Measurements from ENCODE around the gene SORT1. TPM values are rescaled to one million over a fixed set of nuclear protein-coding genes. Genes with fewer than 3 reads are reported as not detected.
"Not testable (repeated sequence)": the region's sequence is repeated elsewhere in the genome, so short reads cannot be mapped to it uniquely, and the experiment has no call there.

The SORT1 gene
- total RNA-seq, 2 experiments from 2014 or later = 6.5 to 11.0 TPM

GRCh38 chr1:109423498-109423897, 25.8 kb upstream of the SORT1 start:
- no peak for DNase-seq
- POLR2A ChIA-PET = no interaction called here

GRCh38 chr1:109412551-109412950, 14.8 kb upstream of the SORT1 start:
- Mint-ChIP-seq H3K4me1 (peaks cover 21% of the 10 kb centered on the region), H3K27ac (no peak overlapping the region), H3K9me3 (no peaks in the 10 kb centered on the region), H3K27me3 (no peaks in the 10 kb centered on the region), H3K4me3 (no peak overlapping the region), H3K36me3 (peaks cover 50% of the 10 kb centered on the region)
- POLR2A ChIA-PET = no interaction called here
- DNase-seq (no peak), ATAC-seq (ENCODE audit: low read depth) (no peak)

More at GRCh38 chr1:109423498-109423897, 25.8 kb upstream of the SORT1 start:
- H3K27me3 Mint-ChIP-seq = no peaks in the 10 kb centered on the region
- no peaks in the 10 kb centered on the region for H3K9me3 Mint-ChIP-seq
- ATAC-seq (ENCODE audit: low read depth) = no peak
- peaks cover 25% of the 10 kb centered on the region for H3K4me1 Mint-ChIP-seq
- H3K4me3 Mint-ChIP-seq = peak overlapping the region; percentile 93
- peaks cover 19% of the 10 kb centered on the region for H3K36me3 Mint-ChIP-seq
- peak overlapping the region; percentile 65 for H3K27ac Mint-ChIP-seq

DNA sequence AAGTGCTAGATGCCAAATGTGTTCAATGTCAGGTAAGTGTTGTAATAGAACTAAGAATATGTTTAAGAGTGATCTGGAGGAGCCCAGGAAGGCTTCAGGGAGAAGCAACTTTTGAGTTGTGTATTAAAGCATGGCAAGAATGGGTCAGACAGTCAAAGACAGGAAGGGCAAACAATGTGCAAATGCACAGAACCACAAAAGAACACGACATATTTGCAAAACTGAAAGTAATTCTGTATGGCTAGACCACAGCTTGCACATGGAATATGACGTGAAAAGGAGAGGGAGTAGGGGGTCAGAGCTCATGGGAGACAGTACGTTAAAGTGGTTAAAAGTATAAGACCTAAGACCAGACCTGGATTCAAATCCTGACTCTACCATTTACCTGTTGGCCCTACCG, 7.1 kb upstream of the SORT1 start:
- ATAC-seq (ENCODE audit: low read depth) (peak; percentile 87), DNase-seq (no peak)
- peaks cover 47% of the 10 kb centered on the region for H3K36me3 Mint-ChIP-seq
- H3K27ac Mint-ChIP-seq = peak overlapping the region; percentile 83
- no peaks in the 10 kb centered on the region for H3K9me3 Mint-ChIP-seq
- H3K4me1 Mint-ChIP-seq = peaks cover 22% of the 10 kb centered on the region
- no peaks in the 10 kb centered on the region for H3K27me3 Mint-ChIP-seq
- POLR2A ChIA-PET = interaction anchor here (0.7 kb wide), 1 partner anchor 13 kb away, joined by 3 read pairs; no protein-coding TSS in a partner anchor
- H3K4me3 Mint-ChIP-seq = peak overlapping the region; percentile 66

- Mint-ChIP-seq H3K4me1 (peaks cover 24% of the 10 kb centered on the region), H3K4me3 (no peak overlapping the region), H3K9me3 (no peaks in the 10 kb centered on the region), H3K36me3 (peaks cover 24% of the 10 kb centered on the region), H3K27ac (no peak overlapping the region), H3K27me3 (peaks cover 6% of the 10 kb centered on the region)
- POLR2A ChIA-PET = interaction anchor here (0.7 kb wide), 1 partner anchor 9 kb away, joined by 4 read pairs; no protein-coding TSS in a partner anchor
- DNase-seq (no peak), ATAC-seq (ENCODE audit: low read depth) (no peak)
These were observed 4.3 kb upstream of the SORT1 start for GRCh38 chr1:109402025-109402424.

- no peak overlapping the region for H3K4me3 Mint-ChIP-seq
- H3K9me3 Mint-ChIP-seq = no peaks in the 10 kb centered on the region
- peaks cover 28% of the 10 kb centered on the region for H3K4me1 Mint-ChIP-seq
- no peak for DNase-seq
- POLR2A ChIA-PET = interaction anchor here (0.7 to 3.8 kb wide), 4 partner anchors 117 to 186 kb away, joined by 3 to 22 read pairs (median 8); partner anchors contain the start of genes PSRC1 and SARS1
- H3K27ac Mint-ChIP-seq = no peak overlapping the region
- no peak for ATAC-seq (ENCODE audit: low read depth)
- H3K27me3 Mint-ChIP-seq = peaks cover 24% of the 10 kb centered on the region
- H3K36me3 Mint-ChIP-seq = peaks cover 10% of the 10 kb centered on the region
These were observed 2.4 kb upstream of the SORT1 start for GRCh38 chr1:109400035-109400655.

- Mint-ChIP-seq H3K27me3 (peaks cover 30% of the 10 kb centered on the region), H3K36me3 (peaks cover 4% of the 10 kb centered on the region), H3K9me3 (no peaks in the 10 kb centered on the region), H3K4me1 (peaks cover 24% of the 10 kb centered on the region), H3K27ac (no peak overlapping the region), H3K4me3 (no peak overlapping the region)
- POLR2A ChIA-PET = interaction anchor here (0.6 to 3.8 kb wide), 6 partner anchors 117 to 186 kb away, joined by 3 to 22 read pairs (median 8); partner anchors contain the start of genes PSRC1 and SARS1
- DNase-seq = no peak
- no peak for ATAC-seq (ENCODE audit: low read depth)
These were observed 1.7 kb upstream of the SORT1 start for GRCh38 chr1:109399326-109399957.

GRCh38 chr1:109398343-109399225, 866 bp upstream of the SORT1 start:
- DNase-seq (no peak), ATAC-seq (ENCODE audit: low read depth) (no peak)
- peak overlapping the region; percentile 83 for H3K4me3 Mint-ChIP-seq
- no peaks in the 10 kb centered on the region for H3K9me3 Mint-ChIP-seq
- POLR2A ChIA-PET = interaction anchor here (0.6 to 3.8 kb wide), 10 partner anchors 23 to 185 kb away, joined by 3 to 22 read pairs (median 4); partner anchors contain the start of genes PSRC1 and SARS1
- peaks cover under 1% of the 10 kb centered on the region for H3K36me3 Mint-ChIP-seq
- H3K4me1 Mint-ChIP-seq = peaks cover 26% of the 10 kb centered on the region
- peaks cover 32% of the 10 kb centered on the region for H3K27me3 Mint-ChIP-seq
- H3K27ac Mint-ChIP-seq = no peak overlapping the region

DNA sequence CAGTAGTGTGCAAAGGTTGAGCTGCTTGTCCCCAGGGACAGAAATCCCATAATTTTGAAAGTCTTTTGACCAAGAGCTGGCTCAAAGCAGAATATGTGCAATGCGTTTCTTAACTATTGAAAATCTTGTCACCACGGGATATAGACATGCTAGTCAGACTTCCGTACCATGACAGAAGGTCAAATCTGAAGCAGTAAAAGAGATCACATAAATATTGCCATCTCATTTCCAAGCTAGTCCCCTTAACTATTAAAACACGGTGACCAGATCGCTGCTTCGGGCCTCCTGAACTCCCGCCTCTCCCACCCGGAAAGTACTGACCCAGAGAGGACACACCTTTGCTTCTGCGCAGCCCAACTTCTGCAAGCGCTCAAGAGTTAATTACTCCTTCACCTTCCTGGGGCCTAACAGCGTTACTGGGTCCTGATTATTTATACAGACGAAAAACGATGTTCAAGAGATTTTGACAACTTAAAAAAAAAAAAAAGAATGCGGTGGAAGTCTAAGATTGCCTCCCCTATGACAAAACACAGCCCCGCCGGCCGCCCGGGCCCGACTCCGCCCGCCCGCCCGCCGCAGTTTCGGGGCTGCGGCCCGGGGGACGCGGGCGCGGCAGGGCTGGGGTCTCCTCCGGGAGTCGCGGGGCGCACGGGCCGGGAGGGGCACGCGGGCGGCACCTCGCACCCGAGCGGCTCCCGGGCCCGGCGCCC, 692 bp downstream of the SORT1 start:
- Mint-ChIP-seq H3K4me1 (peaks cover 33% of the 10 kb centered on the region), H3K36me3 (no peaks in the 10 kb centered on the region), H3K4me3 (peak overlapping the region; percentile 87), H3K27ac (no peak overlapping the region), H3K9me3 (no peaks in the 10 kb centered on the region), H3K27me3 (peaks cover 32% of the 10 kb centered on the region)
- POLR2A ChIA-PET = interaction anchor here (1.1 to 3.8 kb wide), 4 partner anchors 28 to 136 kb away, joined by 3 to 22 read pairs (median 12); partner anchors contain the start of gene PSRC1
- ATAC-seq (ENCODE audit: low read depth) = peak; percentile 6
- DNase-seq = peak; percentile 55

DNA sequence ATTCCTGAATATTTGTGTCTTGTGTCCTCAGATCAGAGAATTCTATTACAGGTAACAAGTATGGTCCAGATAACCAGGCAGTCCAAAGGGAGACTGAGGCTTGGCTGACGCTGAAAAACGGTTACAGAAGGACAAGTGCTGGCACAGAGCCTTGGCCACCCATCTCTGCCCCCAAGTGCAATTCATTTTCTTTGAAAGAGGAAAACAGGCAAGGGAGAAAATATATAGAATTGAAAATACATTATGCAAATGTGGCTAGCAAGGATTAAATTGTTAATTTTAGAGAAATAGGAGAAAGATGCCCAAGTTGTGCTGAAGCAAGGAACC, 1.2 kb downstream of the SORT1 start:
- no peak overlapping the region for H3K27ac Mint-ChIP-seq
- ATAC-seq (ENCODE audit: low read depth) (no peak), DNase-seq (no peak)
- H3K36me3 Mint-ChIP-seq = no peaks in the 10 kb centered on the region
- POLR2A ChIA-PET = interaction anchor here (3.6 kb wide), 1 partner anchor 114 kb away, joined by 22 read pairs; the partner anchor contains the start of gene PSRC1
- H3K4me3 Mint-ChIP-seq = peak overlapping the region; percentile 87
- H3K9me3 Mint-ChIP-seq = no peaks in the 10 kb centered on the region
- H3K4me1 Mint-ChIP-seq = peaks cover 36% of the 10 kb centered on the region
- peaks cover 34% of the 10 kb centered on the region for H3K27me3 Mint-ChIP-seq

GRCh38 chr1:109395602-109396512, 1.9 kb downstream of the SORT1 start:
- H3K27me3 Mint-ChIP-seq = peaks cover 35% of the 10 kb centered on the region
- peak overlapping the region; percentile 87 for H3K4me3 Mint-ChIP-seq
- peaks cover 37% of the 10 kb centered on the region for H3K4me1 Mint-ChIP-seq
- no peak overlapping the region for H3K27ac Mint-ChIP-seq
- H3K36me3 Mint-ChIP-seq = no peaks in the 10 kb centered on the region
- no peak for DNase-seq
- no peaks in the 10 kb centered on the region for H3K9me3 Mint-ChIP-seq
- no peak for ATAC-seq (ENCODE audit: low read depth)
- POLR2A ChIA-PET = no interaction called here

DNA sequence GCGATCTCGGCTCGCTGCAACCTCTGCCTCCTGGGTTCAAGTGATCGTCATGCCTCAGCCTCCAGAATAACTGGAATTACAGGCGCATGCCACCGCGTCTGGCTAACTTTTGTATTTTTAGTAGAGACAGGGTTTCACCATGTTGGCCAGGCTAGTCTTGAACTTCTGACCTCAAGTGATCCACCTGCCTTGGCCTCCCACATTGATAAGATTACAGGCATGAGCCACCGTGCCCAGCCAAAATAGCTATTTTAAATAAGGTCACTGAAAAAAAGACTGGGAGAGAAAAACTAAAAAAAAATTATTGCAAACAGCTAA, 2.5 kb downstream of the SORT1 start:
- POLR2A ChIA-PET; H3K9me3 Mint-ChIP-seq; H3K36me3 Mint-ChIP-seq; ATAC-seq (ENCODE audit: low read depth); H3K4me3 Mint-ChIP-seq; DNase-seq; H3K27ac Mint-ChIP-seq: not testable (repeated sequence)
- peaks cover 37% of the 10 kb centered on the region for H3K4me1 Mint-ChIP-seq
- H3K27me3 Mint-ChIP-seq = peaks cover 35% of the 10 kb centered on the region

- POLR2A ChIA-PET = no interaction called here
- no peak for ATAC-seq (ENCODE audit: low read depth)
- Mint-ChIP-seq H3K27me3 (peaks cover 39% of the 10 kb centered on the region), H3K36me3 (peaks cover 3% of the 10 kb centered on the region), H3K9me3 (no peaks in the 10 kb centered on the region), H3K4me1 (peaks cover 41% of the 10 kb centered on the region), H3K27ac (no peak overlapping the region), H3K4me3 (no peak overlapping the region)
- DNase-seq = no peak
These were observed 3.0 kb downstream of the SORT1 start for GRCh38 chr1:109394591-109395281.

Data from activated naive CD8-positive, alpha-beta T cell treated with anti-CD3 and anti-CD28 coated beads, Interleukin-2, amount 10 ng/mL, durations not matched to agents 7 days and 5 days (primary cell).